BJ (cell line): ENCODE data around the gene S100A7A. TPM values are rescaled to one million over a fixed set of nuclear protein-coding genes. Genes with fewer than 3 reads are reported as not detected.

Experiments
- CTCF ChIA-PET: fragments of 350-600 bp; formaldehyde crosslinking; extraction: SDS; loops from one replicate; lab custom pipeline; 2021; ENCODE audit warnings: antibody characterized with exemption, inconsistent platforms; lab: Yijun Ruan, JAX
- POLR2A ChIA-PET: fragments of 300-600 bp; sonication (Branson Sonifier 250); formaldehyde crosslinking; extraction: SDS; loops from one replicate; lab custom pipeline; 2021; ENCODE audit warnings: antibody characterized with exemption; lab: Charles Lee
- DNase-seq: peaks from one replicate; pipeline ENCODE4 v3.0.0-alpha.2; 2011; ENCODE audit warnings: low read depth
- H3K27me3 ChIP-seq: 2 replicates; pipeline ENCODE4 v1.6.0; 2011; ENCODE audit warnings: low read length; ENCODE audit not compliant: control insufficient read depth, insufficient read depth
- H3K36me3 ChIP-seq: 2 replicates; pipeline ENCODE4 v1.5.1; 2011; ENCODE audit warnings: low read length; ENCODE audit not compliant: control insufficient read depth, insufficient read depth
- H3K4me3 ChIP-seq: 2 replicates; pipeline ENCODE4 v1.5.1; 2011; ENCODE audit warnings: low read depth, mild to moderate bottlenecking, control low read depth, low read length
- polyA plus RNA-seq: library from polyadenylated mRNA; depleted of rRNA; stranded (reverse); fragments of >200 nt; gene quantifications from 2 replicates; pipeline ENCODE4 v1.2.3, GENCODE V29; 2011
- TF ChIP-seq, protein P1 (sequence below): IDR thresholded peaks from 2 replicates; pipeline ENCODE4 v1.5.1; 2011; ENCODE audit warnings: low read depth, mild to moderate bottlenecking, control low read depth, inconsistent platforms, low read length, moderate library complexity; ENCODE audit not compliant: insufficient read depth

S100A7A gene
- polyA plus RNA-seq, 1 experiment, result not detected

DNA sequence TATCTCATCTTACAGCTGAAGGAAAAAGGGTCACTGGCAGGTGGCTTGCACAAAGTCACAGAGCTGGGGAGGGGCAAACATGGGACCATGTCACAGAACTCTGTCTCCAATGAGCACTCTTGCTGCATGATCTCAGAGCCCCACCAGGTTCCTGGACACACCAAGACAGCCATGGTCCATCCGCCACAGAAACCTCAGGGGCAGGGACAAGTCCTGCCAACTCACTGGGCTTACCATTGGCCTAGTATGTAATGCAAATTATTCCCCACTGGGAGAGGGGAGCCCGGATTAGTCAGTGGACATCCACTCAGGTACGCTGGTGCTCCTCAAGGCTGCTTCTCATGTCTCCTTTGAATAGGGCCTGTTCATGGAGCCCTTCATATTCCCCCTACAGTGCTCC, 14.2 kb downstream of the S100A7A start:
- no peak for DNase-seq
- ChIA-PET POLR2A (no interaction called here), CTCF (no interaction called here)
- Histone ChIP-seq H3K36me3 (no peaks in the 10 kb centered on the region), H3K4me3 (no peak overlapping the region), H3K27me3 (no peaks in the 10 kb centered on the region)
- TF ChIP-seq, protein P1, sequence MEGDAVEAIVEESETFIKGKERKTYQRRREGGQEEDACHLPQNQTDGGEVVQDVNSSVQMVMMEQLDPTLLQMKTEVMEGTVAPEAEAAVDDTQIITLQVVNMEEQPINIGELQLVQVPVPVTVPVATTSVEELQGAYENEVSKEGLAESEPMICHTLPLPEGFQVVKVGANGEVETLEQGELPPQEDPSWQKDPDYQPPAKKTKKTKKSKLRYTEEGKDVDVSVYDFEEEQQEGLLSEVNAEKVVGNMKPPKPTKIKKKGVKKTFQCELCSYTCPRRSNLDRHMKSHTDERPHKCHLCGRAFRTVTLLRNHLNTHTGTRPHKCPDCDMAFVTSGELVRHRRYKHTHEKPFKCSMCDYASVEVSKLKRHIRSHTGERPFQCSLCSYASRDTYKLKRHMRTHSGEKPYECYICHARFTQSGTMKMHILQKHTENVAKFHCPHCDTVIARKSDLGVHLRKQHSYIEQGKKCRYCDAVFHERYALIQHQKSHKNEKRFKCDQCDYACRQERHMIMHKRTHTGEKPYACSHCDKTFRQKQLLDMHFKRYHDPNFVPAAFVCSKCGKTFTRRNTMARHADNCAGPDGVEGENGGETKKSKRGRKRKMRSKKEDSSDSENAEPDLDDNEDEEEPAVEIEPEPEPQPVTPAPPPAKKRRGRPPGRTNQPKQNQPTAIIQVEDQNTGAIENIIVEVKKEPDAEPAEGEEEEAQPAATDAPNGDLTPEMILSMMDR, result no peak

DNA sequence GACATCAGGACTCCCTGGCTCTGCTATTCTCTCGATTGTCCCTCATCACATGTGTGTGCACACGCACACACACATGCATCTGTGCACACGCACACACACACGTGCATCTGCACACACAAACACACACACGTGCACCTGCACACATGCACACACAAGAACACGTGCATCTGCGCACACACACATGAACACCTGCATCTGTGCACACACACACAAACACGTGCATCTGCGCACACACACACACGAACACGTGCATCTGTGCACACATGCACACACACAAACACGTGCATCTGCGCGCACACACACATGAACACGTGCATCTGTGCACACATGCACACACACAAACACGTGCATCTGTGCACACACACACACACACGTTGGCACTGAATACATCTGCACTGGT, 14.7 kb downstream of the S100A7A start:
- POLR2A ChIA-PET, result no interaction called here
- TF ChIP-seq, protein P1, result no peak
- Histone ChIP-seq H3K36me3 (no peaks in the 10 kb centered on the region), H3K27me3 (no peaks in the 10 kb centered on the region), H3K4me3 (no peak overlapping the region)
- CTCF ChIA-PET, result no interaction called here
- DNase-seq, result no peak

- Histone ChIP-seq H3K4me3 (no peak overlapping the region), H3K36me3 (no peaks in the 10 kb centered on the region), H3K27me3 (no peaks in the 10 kb centered on the region)
- TF ChIP-seq, protein P1, result no peak
- CTCF ChIA-PET, result no interaction called here
- no peak for DNase-seq
- POLR2A ChIA-PET, result no interaction called here
Observed at GRCh38 chr1:153431427-153431826, 15.1 kb downstream of the S100A7A start.

- CTCF ChIA-PET, result no interaction called here
- no peak for DNase-seq
- no peaks in the 10 kb centered on the region for H3K36me3 ChIP-seq
- no peak overlapping the region for H3K4me3 ChIP-seq
- TF ChIP-seq, protein P1, result no peak
- no peaks in the 10 kb centered on the region for H3K27me3 ChIP-seq
- POLR2A ChIA-PET, result no interaction called here
Observed at GRCh38 chr1:153431928-153432327, 15.6 kb downstream of the S100A7A start.

GRCh38 chr1:153432874-153433681, 16.8 kb downstream of the S100A7A start:
- CTCF ChIA-PET, result no interaction called here
- TF ChIP-seq, protein P1, result no peak

More at GRCh38 chr1:153432874-153433681, 16.8 kb downstream of the S100A7A start:
- DNase-seq, result no peak
- Histone ChIP-seq H3K27me3 (0 out of 2 replicates have a peak, but pooled peaks cover 2% of the 10 kb centered on the region), H3K4me3 (no peak overlapping the region), H3K36me3 (no peaks in the 10 kb centered on the region)
- POLR2A ChIA-PET, result no interaction called here
